Esophagus mucosa (tissue), 1 donor: ENCODE results near the gene LYG2. TPM values are rescaled to one million over a fixed set of nuclear protein-coding genes. Genes with fewer than 3 reads are reported as not detected.
"Not testable (repeated sequence)": the region's sequence is repeated elsewhere in the genome, so short reads cannot be mapped to it uniquely, and the experiment has no call there.

Experiments used
- ATAC-seq: fragments of 200-7000 bp; cut with Tn5 transposase; one replicate; pipeline ENCODE4 v1.9.1; 2020
- total RNA-seq: library from RNA; stranded (reverse); gene quantifications from one replicate; pipeline ENCODE4 v1.2.4, GENCODE V29; 2023
- donor health status: DM: yes; HTN: yes; CAD: no.

LYG2 gene
- total RNA-seq, 1 donor from 2014 or later: not detected

DNA sequence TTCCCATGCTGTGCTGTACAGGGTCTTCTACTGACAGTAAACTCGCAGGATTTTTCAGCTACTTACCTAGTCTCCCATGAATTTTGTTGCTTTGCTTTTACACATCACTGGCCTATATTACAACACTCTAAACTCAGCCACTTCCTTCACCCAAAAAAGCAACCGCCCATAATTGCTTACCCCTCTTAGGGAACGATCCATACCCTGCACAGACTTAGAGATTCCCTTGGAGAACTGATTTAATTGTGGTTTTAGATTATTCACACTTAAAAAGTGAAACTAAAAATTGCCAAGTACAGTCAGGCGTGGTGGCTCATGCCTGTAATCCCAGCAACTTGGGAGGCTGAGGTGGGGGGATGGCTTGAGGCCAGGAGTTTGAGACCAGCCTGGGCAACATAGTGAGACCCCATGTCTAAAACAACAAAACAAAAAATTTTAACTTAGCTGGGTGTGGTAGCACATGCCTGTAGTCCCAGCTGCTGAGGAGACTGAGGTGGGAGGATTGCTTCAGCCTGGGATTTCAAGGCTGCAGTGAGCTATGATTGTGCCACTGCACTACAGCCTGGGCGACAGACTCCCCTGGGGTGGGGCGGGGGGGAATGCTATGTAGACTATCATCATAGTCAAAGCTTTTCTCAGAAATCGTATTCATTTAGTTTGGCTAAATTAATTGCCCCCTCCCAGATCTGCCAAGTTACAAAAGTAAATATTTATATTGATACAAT is 55.2 kb downstream of the LYG2 start:
- no peak for ATAC-seq

DNA sequence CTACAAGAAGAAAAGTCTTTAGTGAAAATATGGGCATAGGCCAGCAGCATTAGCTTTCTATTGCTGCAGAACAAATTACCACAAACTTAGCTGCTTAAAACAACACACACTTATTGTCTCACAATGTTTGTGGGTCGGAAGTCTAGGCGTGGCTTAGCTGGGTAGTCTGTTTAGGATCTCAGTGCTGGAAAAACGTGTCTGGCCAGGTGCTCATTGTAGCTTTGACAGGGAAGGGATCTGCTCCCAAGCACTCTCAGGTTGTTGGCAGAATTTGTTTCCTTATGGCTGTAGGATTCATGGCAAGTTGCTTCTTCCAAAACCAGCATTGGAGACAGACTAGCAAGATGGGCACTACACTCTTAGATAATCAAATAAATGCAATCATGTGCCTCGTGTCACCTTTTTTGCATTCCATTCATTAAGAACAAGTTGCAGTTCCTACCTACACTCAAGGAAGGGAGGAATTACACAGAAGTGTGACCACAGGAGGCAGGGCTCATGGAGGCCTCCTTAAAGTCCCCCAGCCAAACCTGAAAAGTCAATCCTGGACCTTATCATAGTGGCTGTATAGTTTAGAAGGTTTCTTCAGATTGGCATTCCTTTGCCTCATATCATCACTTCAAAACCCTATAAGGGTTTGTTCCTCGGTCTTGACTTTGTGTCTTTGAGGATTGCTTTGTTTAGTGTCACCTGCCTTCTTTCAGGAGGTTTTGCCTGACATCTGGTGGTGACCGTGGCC is 57.2 kb downstream of the LYG2 start:
- peak; percentile 92 for ATAC-seq

DNA sequence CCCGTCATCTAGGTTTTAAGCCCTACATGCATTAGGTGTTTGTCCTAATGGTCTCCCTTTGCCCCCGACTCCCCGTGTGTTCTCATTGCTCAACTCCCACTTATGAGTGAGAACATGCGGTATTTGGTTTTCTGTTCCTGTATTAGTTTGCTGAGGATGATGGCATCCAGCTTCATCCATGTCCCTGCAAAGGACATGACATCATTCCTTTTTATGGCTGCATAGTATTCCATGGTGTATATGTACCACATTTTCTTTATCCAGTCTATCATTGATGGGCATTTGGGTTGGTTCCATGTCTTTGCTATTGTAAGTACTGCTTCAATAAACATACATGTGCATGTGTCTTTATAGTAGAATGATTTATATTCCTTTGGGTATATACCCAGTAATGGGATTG is 63.1 kb downstream of the LYG2 start:
- not testable (repeated sequence) for ATAC-seq

Other genes with a start within 250 kb of the LYG2 start
- gene C2orf15, start 114.0 kb downstream of the LYG2 start, total RNA-seq: 1.9 TPM
- 2.8 TPM for gene TSGA10, start 100.7 kb downstream of the LYG2 start, total RNA-seq
- 3.3 TPM for gene LIPT1, start 100.7 kb downstream of the LYG2 start, total RNA-seq
- gene MITD1, start 74.6 kb downstream of the LYG2 start, total RNA-seq: 19.0 TPM
- 25.7 TPM for gene MRPL30, start 74.5 kb downstream of the LYG2 start, total RNA-seq
- gene LYG1, start 45.5 kb upstream of the LYG2 start, total RNA-seq: 0.20 TPM
- gene TXNDC9, start 80.7 kb upstream of the LYG2 start, total RNA-seq: 25.6 TPM
- 24.7 TPM for gene EIF5B, start 81.7 kb upstream of the LYG2 start, total RNA-seq
- gene REV1, start 234.4 kb upstream of the LYG2 start, total RNA-seq: 26.0 TPM